Epithelial cell of proximal tubule (primary cell): ENCODE measurements around the gene CECR2. TPM values are rescaled to one million over a fixed set of nuclear protein-coding genes. Genes with fewer than 3 reads are reported as not detected.
"Not testable (repeated sequence)": the region's sequence is repeated elsewhere in the genome, so short reads cannot be mapped to it uniquely, and the experiment has no call there.

ENCODE experiments used
- DNase-seq: peaks from one replicate; pipeline ENCODE4 v3.0.0-alpha.2; 2011; ENCODE audit warnings: low read depth
- H3K4me3 ChIP-seq: 2 replicates; pipeline ENCODE4 v1.5.1; 2011; ENCODE audit warnings: low read depth, mild to moderate bottlenecking, low read length
- CTCF ChIP-seq: conservative IDR thresholded peaks from 2 replicates; pipeline ENCODE4 v1.5.1; 2012; ENCODE audit warnings: low read depth, mild to moderate bottlenecking, low read length
- total RNA-seq: library from RNA; depleted of rRNA; stranded (reverse); fragments of >200 nt; gene quantifications from 2 replicates; pipeline ENCODE4 v1.2.3, GENCODE V29; 2015

CECR2 gene
- total RNA-seq, 1 donor from 2014 or later = 3.7 TPM

GRCh38 chr22:17554814-17555213 is 185.6 kb downstream of the CECR2 start:
- no peak overlapping the region for H3K4me3 ChIP-seq
- DNase-seq = no peak
- TF ChIP-seq CTCF = no peak

- no peak for TF ChIP-seq CTCF
- H3K4me3 ChIP-seq = no peak overlapping the region
- DNase-seq = no peak
These were observed 189.9 kb downstream of the CECR2 start for GRCh38 chr22:17559188-17559587.

DNA sequence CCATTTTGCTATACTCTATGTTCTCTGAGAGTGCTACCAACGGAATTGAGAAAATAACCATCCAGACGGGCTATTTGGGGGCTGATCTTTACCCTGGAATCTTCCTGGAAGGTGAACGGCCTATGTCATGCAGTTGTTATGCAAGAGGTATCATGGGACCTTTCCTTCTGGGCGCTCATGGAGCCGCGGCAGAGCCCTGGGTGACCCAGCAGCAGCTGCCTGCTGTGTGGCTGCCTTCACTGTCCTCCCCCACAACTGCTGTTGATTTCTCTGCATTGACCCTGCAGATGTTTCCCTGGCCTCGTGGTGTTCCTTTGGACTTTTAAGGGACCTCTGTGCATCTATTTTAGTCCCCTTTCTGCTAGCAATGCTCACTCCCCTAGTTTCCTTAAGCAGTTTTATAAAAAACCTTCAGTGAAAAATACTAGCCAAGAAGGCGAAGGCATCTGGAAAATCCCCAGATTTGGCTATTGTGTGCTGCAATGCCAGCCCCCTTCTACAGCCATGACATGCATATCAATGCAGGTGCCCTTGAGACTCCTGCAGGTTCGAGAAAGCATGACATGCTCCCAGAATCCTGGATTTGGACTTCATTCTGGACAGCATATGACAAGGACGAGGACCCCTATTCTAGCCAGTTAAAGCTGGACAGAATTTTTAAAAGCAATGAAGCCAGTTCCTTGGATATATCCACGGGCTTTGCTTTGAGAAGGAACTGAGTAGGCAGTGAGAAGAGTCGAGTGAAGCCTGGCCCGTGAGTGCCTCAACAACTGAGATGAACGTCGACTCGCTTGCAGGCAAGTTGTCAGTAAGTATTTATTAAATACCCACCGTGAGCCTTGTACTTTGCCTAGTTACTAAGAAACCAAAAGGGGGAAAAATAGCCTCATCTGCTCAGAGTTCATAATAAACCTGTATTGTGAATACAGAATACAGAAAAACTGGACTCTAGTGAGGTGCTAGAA is 193.9 kb downstream of the CECR2 start, which contains the start of gene SLC25A18:
TSS of gene SLC25A18 (plus strand) at position 593 of the 965 bp plus-strand sequence. CDS start 16,447 bp downstream, outside the sequence.
- H3K4me3 ChIP-seq = no peak within 1 kb of the TSS
- TF ChIP-seq CTCF = peak; percentile 39
- peak; percentile 25 for DNase-seq

DNA sequence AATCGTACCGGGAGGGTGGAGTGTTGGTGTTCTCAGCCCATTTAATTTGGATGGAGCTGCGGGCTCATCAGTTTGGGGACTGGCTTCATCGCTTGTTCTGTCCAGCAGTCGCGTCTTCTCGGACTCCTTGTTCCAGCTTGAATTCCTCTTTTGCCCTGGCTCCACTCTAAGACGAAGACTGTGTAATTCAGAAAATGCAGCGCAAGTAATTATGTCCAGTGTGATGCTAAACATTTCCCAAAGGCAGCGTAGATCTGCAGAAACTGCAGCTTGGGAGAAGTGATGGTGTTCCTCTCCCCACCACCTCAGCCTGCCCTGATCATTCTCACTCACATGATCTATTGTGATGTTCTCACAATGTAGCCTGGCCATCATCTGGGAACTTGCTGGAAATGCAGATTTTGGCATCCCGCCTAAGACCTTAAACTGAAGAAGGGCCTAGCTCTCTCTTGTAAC is 194.7 kb downstream of the CECR2 start:
- DNase-seq = no peak
- no peak for TF ChIP-seq CTCF
- no peak overlapping the region for H3K4me3 ChIP-seq

- not testable (repeated sequence) for H3K4me3 ChIP-seq, DNase-seq
These were observed 196.9 kb downstream of the CECR2 start for GRCh38 chr22:17566016-17566687.

GRCh38 chr22:17566776-17567175 is 197.5 kb downstream of the CECR2 start:
- TF ChIP-seq CTCF = no peak
- no peak for DNase-seq
- no peak overlapping the region for H3K4me3 ChIP-seq

GRCh38 chr22:17569971-17570511 is 200.8 kb downstream of the CECR2 start:
- no peak overlapping the region for H3K4me3 ChIP-seq
- no peak for TF ChIP-seq CTCF
- DNase-seq = no peak
